ENCODE data around the gene MYH7.
"Not testable (repeated sequence)": the region's sequence is repeated elsewhere in the genome, so short reads cannot be mapped to it uniquely, and the experiment has no call there.

Gene MYH7

DNA sequence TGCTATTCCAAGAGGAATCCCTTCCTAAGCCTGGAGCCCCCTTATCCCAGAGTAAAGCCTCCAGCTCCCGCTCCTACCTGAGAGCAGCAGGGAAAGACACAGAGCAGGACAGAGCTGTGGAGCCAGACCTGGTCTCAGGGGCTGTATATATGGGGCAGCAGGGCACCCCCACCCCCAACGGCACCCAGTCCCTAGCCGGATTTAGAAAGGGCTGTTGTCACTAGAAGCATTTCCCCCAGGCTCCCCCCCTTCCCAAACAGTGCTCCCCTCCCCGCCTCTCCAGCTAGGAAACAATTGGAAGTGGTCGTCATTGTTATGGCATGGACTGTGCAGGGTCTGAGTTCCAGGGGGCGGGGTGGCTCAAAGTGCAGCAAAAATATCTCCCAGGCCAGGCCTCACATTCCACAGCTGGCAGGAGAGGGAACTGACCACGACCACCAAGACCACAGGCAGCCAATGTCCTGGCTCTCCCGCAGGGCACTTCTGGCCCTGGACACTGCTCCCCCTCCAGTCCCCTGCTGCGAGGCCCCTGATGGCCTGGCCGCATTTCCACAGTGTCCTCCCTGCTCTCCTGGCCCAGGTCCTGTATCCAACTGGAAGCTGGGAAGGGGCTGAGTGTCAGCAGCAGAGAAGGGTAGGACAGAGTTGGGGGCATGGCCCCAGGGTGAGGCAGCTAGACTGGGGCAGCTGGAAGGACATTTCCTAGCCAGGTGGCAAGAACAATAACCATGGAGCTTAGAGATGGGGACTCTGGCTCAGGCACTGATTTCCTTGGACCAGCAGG lies at the start of gene MYH7:
Gene MYH7, minus strand, starts transcription at position 118 of the 784 bp plus-strand sequence. CDS start 1,928 bp downstream, outside the sequence.
- DNase-seq (ENCODE audit: low read depth in 3 of 3), result no peak

DNA sequence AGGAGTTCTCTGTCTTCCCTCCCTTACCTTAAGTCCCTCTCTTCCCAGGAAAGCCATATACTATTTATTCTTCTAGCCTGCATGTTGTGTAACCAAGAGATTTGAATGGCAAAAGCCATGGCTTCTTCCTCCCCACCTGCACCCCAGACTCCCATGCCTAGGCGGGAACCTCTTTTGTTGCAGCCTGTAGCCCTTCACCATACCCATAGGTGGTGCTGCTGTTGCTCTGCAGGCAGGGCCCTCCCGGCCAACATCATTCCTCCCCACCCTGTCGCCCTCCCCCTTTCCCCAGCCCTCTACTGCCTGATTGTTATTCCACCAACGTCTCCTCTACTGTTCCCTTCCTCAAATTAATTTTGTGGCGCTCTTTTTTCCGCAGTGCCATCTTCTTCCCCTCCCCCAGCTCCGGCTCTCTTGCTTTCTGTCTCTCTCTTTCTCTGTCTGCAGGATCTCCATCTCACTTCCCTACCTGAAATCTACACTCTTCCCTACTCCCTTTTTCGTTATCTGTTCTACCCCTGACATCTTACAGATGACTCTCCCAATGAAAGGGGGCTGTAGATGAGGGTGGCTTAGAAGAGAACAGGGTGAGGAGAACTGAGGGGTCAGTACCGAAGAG lies 47.9 kb upstream of the MYH7 start:
- no peak for DNase-seq (ENCODE audit: low read depth in 3 of 3)

DNA sequence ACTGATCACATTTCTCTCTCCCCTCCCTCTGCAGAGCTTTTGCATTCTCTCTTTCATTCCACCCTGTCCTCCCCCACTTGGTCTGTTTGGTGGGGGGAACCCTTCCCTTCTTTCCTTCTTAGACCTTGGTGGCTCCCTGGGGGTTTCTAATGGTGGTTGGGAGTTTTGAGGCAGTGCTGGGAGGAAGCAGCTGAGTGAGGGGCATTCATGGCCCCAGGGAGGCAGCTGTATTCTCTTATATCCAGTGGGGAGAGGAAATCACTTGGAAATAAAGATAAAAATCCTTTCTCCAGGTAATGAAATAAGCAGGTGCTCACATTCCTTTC lies 47.3 kb upstream of the MYH7 start:
- no peak for DNase-seq (ENCODE audit: low read depth in 3 of 3)

DNA sequence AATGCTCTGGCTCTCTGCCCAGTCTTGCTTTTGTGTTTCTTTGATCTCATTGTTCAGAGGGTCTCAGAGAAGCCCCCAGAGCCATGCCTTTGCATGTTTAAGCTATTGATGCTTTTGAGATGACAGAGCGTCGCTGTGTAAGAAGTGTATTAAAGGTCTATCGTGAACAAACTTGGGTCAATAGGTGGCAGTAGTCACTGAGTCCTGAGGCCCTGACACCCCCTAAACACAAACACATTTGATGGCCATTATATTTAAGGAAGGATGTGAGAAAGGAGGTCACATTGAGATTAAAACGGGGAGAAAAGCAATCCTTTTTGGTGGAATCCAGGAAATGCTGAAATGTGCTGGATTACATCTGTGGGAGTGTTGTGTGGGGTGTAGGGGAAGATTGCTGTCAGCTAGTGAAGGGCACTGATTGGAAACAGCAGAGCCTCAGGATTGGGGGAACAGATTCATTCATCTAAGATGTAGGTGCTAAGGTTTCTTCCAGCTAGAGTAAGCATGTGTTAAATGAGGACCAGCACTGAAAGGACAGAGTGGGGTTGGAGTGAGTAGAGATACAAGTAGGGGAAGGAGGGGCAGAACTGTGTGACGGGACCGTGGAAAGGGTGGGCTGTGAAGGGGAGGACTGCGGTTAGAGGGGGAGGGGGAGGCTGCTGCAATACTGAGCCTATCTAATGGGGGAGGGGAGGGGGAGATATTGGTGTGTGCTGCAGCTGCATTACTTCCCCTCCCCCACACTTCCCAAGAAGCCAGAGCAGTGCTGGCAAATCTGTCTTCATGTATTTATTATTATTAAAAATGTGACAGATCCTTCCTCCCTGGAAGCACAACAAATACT lies 46.7 kb upstream of the MYH7 start:
- DNase-seq (ENCODE audit: low read depth in 3 of 3), result no peak

DNA sequence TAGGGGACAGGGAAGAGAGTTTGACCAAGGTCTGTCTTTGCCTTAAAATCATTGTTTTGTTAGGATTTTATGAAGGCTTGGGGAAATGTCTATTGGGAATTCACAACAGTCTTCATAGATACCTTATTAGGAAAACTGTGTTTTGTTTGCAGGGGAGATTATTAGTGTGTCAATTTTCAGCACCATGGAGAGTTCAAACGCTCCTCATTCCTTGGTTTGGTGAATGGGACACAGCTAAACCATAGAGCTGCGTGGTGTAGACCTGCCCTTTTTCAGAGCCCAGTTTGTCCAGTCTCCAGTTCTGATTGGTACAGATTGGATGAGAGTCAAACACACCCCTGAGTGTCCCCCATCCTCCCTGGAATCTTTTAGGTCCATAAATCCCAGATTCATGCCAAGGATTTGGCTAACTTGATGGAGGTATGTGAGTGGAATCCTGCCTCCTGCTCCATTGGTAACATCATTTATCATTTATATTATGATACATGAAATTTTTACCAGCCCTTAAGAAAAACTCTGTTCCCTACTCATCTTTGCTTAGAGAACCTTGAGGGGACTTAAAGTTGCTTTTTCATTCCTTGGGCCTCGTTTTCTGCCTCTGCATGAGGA lies 46.0 kb upstream of the MYH7 start:
- no peak for DNase-seq (ENCODE audit: low read depth in 3 of 3)

DNA sequence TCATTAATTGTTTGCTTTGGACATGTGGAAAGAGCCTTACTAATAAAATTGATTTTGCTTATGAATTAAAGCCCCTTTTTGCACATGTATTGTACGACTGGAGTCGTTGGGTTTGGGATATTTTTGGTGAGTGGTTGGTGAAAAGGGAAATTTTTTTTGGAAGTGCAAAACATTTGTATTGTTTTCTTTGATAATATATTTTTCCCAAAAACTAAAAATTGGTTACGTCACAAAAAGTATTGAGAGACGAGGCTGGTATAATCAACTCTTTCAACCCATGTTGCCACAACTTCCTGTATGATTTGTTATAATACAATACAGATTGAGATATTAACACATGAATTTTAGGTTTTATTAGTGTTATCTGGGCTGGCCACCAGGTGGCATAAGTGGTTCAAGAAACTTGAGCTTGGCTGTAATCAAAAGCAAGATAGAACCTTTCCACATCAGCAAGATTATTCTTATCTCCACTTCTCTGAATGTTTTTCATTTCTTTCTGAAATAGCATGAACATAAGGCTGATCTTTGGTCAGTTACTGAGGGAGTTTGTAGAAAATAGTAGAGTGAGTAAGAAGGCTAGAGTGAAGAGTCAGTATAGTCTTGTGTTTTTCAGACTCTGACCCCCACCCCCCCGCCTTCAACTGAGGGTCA lies 42.8 kb upstream of the MYH7 start:
- peak; percentile 20 to 42 (median 33) for DNase-seq (ENCODE audit: low read depth in 3 of 3)

DNA sequence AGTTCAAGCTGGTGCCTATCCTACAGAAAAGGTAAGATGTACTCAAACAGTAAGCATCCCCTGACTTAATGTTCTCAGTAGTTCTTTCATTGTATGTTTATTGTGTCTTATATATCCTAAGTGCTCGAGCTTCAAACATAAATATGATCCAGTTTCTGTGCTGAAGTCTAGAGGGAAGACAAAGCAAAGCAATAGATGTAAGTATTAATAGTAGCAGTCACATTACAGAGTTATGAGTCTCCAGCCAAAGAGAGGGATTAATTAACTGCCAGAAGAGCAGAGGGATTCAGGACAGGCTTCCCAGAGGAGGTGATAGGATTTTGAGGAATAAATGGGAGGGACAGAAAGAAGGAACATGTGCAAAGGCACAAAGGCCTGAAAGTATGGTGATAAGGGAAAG lies 35.5 kb upstream of the MYH7 start:
- DNase-seq (ENCODE audit: low read depth in 3 of 3), result no peak

DNA sequence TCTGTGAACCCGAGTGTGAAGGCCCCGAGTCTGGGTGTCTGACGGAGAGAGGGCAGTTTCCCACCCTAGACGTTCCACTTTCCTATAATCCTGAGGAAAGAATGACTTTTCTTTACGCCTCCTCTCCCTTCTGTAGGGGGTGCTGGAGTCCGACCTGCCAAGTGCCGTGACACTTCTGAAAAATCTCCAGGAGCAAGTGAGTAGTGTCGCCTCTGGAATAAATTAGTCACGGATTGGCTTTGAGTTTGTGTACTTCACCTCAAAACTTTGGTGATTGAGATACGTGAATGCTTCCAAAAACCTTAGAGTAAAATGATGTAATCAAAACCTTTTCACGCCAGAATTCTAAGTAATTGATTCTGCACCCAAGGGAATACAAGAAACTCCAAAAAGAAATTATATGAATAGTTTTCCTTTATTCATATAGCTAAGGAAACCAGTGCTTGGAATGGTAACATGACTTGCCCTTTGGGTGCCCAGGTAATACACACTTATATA lies 34.5 kb upstream of the MYH7 start:
- peak in 1 of 3 donors; percentile 18 for DNase-seq (ENCODE audit: low read depth in 3 of 3)

DNA sequence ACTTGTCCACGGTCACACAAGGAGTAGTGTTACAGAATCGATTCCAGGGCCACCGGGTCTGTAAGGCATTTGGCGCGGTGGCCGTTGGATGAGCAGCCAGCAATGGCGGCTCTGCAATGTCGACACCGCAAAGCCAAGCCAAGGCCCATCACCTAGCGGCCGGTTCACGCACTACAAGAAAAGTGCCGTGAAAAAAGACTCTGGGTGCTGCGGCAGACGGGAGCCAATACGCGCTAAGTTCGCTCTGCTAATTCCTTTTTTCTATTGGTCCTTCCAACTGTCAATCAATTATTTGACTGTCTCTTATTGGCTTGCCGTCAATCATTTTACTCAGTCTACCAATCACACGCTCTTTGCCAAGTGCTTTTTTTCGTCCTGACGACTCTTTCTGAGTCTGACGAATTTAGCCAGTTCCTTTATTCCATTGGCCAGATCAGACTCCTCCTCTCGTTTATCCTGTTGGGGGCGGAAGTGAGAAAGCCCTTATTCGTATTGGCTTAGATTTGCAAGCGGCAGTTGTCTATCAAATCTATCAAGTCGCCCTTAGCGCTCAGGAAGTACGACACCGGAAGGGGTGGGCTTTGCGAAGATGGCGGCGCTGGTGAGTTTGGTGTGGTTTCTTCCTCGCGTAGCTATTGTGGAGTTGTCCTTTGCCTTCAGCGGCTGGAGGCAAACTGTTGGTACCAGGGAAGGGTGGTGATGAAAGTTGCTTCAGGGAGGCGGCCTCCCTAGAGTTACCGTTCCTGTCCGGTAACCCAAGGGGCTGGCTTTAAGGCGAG lies 33.9 kb upstream of the MYH7 start, which contains the start of gene NGDN:
Gene NGDN, plus strand, starts transcription at position 577 of the 779 bp plus-strand sequence. Its CDS starts 13 bp downstream, at position 590.
- peak; percentile 83 to 90 (median 85) for DNase-seq (ENCODE audit: low read depth in 3 of 3)

DNA sequence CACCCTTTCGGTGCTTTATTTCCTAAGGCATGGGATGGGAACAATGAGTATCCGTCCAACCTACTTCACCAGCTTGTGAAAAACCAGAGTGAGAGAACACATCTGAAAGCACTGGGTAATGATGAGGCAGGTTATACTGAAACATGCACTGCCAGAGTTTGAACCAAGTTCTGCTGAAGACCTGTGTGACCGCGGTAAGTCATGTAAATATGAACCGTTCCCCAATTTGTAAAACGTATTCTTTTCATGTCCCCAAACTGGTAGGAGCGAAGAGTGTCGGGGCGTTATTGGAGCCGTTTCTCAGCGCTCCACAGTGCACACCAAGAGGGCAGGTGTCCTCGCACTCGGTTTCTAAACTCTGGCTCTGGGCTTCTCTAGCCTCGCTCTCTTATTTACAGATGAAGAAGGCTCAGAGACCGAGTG lies 33.3 kb upstream of the MYH7 start:
- no peak for DNase-seq (ENCODE audit: low read depth in 3 of 3)

DNA sequence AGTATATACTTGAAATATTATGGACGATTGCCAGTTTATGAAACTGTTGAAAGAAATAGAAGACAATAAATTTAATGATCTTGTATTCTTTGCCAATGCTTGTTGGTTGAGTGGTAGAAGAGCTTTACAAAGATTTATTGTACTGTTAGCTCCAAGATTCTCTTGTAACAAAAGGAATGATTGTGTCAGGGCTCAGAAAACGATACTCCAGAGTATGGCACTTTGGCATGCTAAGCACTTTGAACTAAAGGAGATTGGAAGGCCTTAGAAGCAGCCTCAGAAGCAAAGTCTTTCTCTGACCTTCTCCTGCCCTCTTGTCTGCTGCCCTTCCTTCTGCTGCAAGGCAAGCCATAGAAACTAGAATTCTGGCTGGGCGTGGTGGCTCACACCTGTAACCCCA lies 29.8 kb upstream of the MYH7 start:
- no peak for DNase-seq (ENCODE audit: low read depth in 3 of 3)

DNA sequence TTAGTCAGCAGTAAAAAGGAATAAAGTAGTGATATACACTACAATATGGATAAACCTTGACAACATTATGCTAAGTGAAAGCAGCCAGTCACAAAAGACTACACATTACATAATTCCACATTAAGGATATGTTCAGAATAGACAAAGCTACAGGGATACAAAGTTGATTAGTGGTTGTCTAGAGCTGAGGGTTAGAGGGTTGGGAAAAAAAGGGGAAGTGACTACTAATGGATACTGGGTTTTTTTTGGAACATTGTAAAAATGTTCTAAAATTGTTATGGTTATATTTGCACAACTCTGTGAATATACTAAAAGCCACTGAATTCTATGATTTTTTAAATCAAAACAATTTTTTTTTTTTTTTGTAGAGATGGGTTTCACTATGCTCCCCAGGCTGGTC lies 29.2 kb upstream of the MYH7 start:
- DNase-seq (ENCODE audit: low read depth in 3 of 3), result no peak

DNA sequence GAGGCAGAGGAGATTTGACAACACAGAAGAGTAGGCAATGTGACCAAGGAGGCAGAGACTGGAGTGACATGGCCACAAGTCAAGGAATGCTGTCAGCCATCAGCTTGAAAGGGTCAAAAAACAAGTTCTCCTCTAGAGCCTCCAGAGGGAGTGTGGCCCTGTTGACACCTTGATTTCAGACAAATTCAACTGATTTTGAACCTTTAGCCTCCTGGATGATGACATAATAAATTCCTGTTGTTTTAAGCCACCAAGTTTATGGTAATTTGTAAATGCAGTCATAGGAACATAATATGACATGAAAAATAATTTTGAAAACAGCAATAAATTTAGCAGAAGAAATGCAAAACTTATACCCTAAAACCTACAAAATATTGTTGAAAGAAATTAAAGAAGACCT lies 25.5 kb upstream of the MYH7 start:
- DNase-seq (ENCODE audit: low read depth in 3 of 3), result no peak

DNA sequence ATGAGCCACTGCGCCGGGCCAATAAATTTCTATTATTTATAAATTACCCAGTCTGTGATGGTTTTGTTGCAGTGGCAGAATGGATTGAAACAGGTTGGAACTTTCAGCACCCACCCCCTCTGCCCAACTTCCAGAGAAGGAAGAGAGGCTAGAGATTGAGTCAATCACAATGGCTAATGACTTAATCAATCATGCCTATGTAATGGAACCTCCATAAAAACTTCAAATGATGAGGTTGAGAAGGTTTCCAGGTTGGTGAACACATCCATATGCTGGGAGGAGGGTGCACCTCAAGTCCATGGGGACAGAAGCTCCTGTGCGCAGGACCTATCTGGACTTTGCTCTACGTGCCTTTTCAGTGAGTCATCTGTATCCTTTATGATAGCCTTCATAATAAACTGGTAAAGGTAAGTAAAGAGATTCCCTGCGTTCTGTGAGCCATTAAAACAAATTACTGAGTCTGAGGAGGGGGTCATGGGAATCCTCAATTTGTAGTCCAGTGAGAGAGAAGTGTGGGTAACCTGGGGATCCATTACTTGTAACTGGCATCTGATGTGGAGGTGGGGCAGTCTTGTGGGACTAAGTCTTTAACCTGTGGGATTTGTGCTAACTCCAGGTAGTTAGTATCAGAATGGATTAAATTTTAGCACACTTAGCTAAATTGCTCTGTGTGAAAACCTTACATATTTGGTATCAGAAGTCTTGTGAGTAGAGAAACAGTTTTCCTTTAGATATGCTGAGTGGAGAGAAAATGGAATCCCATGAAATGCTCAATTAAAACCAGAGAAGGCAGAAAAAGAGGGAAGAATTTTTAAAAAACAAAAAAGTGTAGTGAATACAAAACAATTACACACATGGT lies 22.4 kb upstream of the MYH7 start:
- DNase-seq (ENCODE audit: low read depth in 3 of 3), result no peak

DNA sequence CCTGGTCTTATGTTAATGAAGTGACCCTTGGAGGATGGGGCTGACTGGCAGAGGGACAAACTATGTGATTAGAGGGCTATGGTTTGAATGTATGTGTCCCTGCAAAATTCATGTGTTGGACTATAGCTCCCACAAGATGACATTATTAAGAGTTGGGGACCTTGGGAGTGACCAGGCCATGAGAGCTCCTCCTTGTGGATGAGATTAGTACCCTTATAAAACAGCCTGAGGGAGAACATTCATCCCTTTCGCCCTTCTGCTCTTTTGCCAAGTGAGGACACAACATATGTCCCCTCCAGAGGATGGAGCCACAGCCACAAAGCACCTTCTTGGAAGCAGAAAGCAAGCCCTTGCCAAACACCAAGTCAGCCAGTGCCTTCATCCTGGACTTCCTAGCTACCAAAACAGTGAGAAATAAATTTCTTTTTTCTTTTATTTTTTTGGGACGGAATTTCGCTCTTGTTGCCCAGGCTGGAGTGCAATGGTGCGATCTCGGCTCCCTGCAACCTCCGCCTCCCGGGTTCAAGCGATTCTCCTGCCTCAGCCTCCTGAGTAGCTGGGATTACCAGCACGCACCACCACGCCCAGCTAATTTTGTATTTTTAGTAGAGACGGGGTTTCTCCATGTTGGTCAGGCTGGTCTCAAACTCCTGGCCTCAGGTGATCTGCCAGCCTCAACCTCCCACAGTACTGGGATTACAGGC lies 21.6 kb upstream of the MYH7 start:
- DNase-seq (ENCODE audit: low read depth in 3 of 3), result not testable (repeated sequence)

DNA sequence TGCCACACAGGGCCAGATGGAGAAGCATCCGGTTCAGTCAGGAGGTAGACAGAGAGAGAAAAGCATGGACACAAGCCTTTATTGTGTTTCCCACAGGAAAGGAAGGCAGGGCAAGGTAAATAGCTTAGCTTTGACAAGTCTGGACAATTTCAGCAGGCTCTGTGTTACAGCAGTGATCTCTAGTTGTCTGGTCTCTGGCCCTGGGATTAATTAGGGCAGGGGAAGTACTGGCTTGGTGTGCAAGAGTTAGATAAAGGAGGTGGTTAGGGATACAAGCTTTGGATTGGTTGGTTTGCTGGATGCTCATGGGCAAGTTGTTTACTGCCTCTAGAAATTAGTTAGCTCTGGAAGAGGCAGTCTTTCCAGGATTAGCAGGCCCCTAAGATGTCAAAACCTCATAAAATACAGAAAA lies 19.0 kb upstream of the MYH7 start:
- DNase-seq (ENCODE audit: low read depth in 3 of 3), result no peak

DNA sequence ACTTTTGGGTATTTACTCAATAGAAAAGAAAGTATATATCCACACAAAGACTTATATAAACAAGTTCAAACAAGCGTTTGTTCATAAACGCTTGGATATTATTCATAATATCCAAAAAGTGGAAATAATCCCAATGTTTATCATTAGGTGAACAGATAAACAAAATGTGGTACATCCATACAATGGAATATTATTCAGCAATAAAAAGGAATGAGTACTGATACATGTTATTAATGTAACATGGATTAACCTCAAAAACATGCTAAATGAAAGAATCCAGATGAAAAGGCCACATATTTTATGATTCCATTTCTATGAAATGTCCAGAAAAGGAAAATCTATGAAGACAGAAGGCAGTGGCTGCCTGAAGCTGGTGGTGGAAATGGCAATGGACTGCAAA lies 16.8 kb upstream of the MYH7 start:
- no peak for DNase-seq (ENCODE audit: low read depth in 3 of 3)

DNA sequence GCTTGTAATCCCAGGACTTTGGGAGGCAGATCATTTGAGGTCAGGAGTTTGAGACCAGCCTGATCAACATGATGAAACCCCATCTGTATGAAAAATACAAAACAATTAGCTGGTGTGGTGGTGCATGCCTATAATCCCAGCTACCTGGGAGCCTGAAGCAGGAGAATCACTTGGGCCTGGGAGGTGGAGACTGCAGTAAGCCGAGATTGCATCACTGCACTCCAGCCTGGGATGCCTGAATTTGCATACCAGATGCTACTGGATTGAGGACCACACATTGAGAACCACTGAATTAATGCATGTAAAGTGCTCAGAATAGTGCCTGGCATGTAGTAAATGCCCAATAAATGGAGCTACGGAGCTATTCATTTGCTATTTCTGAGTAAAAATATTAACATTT lies 14.9 kb upstream of the MYH7 start:
- DNase-seq (ENCODE audit: low read depth in 3 of 3), result no peak

DNA sequence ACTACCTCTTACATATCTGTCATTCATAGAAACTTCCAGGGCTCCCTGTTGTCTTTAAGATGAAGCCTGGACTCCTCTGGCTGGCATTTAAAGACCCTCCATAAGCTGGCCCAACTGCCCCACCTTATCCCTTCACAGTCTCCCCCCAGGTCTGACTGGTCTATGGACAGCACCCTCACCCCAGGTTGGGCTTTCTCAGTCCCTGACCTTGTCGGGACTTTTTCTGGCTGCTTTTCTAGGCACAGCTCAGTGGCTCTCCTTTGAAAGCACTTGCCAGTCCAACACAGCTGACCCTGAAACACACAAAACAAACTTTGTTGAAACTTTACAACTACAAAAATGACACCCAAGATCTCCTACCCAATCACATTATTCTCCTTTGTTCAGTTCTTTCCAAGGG lies 13.9 kb upstream of the MYH7 start:
- DNase-seq (ENCODE audit: low read depth in 3 of 3), result no peak
